ENCODE measurements around the gene CYB5D1. TPM values are rescaled to one million over a fixed set of nuclear protein-coding genes. Genes with fewer than 3 reads are reported as not detected.

Gene CYB5D1
- total RNA-seq, 4 donors from 2014 or later = 3.8 to 9.3 (median 7.5) TPM

DNA sequence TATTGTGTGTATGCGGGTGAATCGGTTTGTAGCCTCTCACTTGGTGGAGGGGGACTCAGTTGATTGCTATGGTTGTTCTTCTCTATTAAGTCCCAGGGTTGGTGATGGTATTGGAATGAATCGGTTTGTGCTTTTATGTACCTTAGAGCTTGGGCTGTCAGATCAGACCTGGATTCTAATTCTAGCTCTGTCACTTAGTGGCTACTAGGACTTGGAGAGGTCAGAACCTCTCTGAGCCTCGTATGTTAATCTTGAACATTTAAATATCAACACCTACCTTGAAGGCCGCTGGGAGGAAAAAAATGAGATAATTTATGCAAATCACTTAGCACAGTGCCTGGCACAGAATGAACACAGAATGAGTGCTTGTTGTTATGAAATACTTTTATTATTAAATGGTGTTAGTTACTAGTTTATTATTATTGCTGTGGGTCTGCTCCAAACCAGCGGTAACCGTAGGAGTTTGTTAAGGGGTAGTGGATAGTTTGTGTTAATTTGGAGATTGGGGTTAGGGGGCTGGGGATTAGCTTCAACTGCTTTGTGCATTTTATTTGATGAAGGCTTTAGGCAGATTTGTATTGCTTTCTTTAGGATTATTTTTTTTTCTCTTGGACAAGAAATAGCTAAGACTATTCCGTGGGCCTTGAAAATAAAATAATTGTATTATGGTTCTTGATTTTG is 20.3 kb upstream of the CYB5D1 start:
- 8 to 9% methylated on average over 8 of the region's 8 CpGs for WGBS, 2 donors
- peaks cover 42 to 88% (median 55%) of the 10 kb centered on the region in 3 donors for H3K4me1 ChIP-seq
- intact Hi-C loops (cut with DNase I) = no loop called here
- H3K36me3 ChIP-seq = peaks cover 0 to 8% (median 0%) of the 10 kb centered on the region in 3 donors
- TF ChIP-seq, protein P1, sequence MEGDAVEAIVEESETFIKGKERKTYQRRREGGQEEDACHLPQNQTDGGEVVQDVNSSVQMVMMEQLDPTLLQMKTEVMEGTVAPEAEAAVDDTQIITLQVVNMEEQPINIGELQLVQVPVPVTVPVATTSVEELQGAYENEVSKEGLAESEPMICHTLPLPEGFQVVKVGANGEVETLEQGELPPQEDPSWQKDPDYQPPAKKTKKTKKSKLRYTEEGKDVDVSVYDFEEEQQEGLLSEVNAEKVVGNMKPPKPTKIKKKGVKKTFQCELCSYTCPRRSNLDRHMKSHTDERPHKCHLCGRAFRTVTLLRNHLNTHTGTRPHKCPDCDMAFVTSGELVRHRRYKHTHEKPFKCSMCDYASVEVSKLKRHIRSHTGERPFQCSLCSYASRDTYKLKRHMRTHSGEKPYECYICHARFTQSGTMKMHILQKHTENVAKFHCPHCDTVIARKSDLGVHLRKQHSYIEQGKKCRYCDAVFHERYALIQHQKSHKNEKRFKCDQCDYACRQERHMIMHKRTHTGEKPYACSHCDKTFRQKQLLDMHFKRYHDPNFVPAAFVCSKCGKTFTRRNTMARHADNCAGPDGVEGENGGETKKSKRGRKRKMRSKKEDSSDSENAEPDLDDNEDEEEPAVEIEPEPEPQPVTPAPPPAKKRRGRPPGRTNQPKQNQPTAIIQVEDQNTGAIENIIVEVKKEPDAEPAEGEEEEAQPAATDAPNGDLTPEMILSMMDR (IDR thresholded peaks at IDR 0.05) = no peak
- no peak for TF ChIP-seq POLR2A (IDR thresholded peaks at IDR 0.05)
- H3K9me3 ChIP-seq = no peaks in the 10 kb centered on the region
- H3K4me3 ChIP-seq = peak overlapping the region in 3 of 4 donors; percentile 67 to 82 (median 72)
- no peak for DNase-seq
- peak overlapping the region; percentile 97 to 99 (median 98) for H3K27ac ChIP-seq
- H3K27me3 ChIP-seq = no peaks in the 10 kb centered on the region

DNA sequence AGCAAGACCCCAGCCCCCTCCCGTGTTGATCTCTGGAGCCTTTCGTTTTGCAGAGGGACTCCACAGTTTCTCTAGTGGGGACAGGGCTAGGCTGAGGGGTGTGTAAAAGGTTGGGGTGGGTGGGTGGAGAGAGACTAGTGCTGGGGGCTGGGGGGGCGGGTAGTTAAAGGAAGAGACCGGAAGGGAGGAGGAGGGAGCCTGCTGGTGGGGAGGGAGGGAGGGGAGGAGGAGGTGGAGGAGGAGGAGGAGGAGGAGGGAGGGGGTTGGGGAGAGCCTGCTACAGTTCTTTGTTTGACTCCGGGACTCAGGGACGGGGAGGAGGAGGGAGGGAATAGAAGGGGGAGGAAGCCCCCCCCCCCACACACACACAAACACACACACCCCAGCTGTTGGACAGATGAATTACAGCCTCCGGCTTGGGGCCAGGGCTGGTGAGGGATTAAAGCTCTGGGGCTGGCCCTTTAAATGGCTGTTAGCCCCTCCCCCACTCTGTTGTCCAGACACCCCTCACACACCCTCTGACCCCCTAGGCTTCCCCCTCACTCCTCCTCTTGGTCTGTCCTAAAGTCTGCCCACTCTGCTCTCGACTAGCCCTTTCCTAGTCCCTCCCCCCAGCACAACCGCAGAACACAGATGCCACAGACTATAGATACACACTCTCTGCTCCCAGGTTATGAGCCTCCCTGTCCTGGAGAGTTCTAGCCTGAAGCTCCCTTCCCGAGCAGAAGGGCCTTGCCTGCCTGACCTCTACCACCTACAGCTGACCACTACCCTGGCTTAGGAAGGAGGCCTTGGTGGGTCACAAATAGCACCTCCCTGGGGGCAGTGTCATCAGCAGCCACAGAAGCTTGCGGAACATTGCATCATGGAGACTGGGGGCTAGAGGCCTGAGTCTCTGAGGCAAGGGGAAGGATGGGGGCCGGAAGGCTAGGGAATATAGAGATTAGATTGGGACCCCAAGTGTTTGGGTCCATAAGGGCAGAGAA is 19.4 kb upstream of the CYB5D1 start:
- peak overlapping the region in 3 of 4 donors; percentile 4 to 82 (median 67) for H3K4me3 ChIP-seq
- peaks cover 0 to 8% (median 0%) of the 10 kb centered on the region in 3 donors for H3K36me3 ChIP-seq
- H3K27me3 ChIP-seq = no peaks in the 10 kb centered on the region
- H3K9me3 ChIP-seq = no peaks in the 10 kb centered on the region
- 25 to 59% methylated on average over 4 to 6 of the region's 12 CpGs for WGBS, 2 donors
- TF ChIP-seq, protein P1 (IDR thresholded peaks at IDR 0.05) = no peak
- no peak for DNase-seq
- H3K4me1 ChIP-seq = peaks cover 37 to 90% (median 53%) of the 10 kb centered on the region in 3 donors
- H3K27ac ChIP-seq = peak overlapping the region; percentile 97 to 99 (median 98)
- intact Hi-C loops (cut with DNase I) = no loop called here

DNA sequence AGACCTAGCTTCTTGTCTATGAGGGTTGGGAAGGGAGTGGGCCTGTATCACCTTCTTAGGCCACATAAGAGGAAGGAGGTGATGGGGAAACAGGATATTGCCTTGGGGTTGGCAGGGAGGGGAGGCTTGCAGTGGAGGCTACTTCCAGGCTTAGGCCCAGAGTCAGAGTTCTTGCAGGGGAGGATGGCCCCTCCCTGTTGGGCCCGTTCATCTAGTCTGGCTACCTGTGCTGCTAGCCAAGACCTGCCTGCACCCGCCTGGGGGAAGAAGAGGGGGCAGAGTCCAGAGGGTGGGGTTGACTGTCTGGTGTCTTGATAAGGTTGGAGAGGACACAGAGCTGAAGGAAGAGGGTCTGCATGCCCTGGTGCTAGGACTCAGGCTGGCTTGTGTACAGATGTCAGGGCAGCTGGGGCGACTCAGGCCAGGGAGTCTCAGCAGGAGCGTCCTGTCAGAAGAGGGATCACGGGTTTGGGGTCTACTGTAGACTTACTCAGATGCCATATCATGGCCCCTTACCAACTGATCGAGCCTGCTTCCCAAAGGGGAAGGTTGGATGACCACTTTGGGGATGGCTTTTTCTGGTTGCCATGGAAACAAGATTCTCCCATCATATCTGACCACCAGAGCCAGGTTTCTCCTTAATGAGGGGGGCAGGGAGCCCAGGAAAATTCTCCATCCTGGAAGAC is 18.5 kb upstream of the CYB5D1 start:
- no peak for TF ChIP-seq POLR2A (IDR thresholded peaks at IDR 0.05)
- TF ChIP-seq, protein P1 (IDR thresholded peaks at IDR 0.05) = no peak
- Histone ChIP-seq H3K27me3 (no peaks in the 10 kb centered on the region), H3K4me1 (peaks cover 34 to 92% (median 50%) of the 10 kb centered on the region in 3 donors), H3K36me3 (peaks cover 0 to 8% (median 0%) of the 10 kb centered on the region in 3 donors), H3K27ac (peak overlapping the region; percentile 97 to 99 (median 98)), H3K4me3 (peak overlapping the region in 1 of 4 donors; percentile 82), H3K9me3 (no peaks in the 10 kb centered on the region)
- WGBS, 2 donors = 46 to 76% methylated on average over 5 of the region's 6 CpGs
- DNase-seq = no peak
- intact Hi-C loops (cut with DNase I) = no loop called here

DNA sequence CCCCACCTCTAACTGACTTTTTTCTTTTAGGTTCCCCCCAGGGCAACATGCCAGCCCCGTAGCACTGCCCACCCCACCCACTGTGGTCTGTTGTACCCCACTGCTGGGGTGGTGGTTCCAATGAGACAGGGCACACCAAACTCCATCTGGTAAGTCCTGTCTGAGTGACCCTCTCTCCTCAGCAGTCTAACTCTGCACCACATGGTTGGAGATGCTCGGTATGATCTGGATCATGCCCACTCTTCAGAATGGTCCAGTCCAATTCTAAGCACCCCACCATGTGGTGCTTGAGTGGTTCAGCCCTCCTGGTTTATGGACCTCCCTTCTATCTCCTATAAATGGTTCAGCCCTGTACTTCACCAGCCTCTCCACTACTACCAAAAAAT is 17.9 kb upstream of the CYB5D1 start:
- intact Hi-C loops (cut with DNase I) = no loop called here
- no peaks in the 10 kb centered on the region for H3K9me3 ChIP-seq
- H3K36me3 ChIP-seq = peaks cover 0 to 8% (median 0%) of the 10 kb centered on the region in 3 donors
- 40 to 54% methylated on average over 1 to 2 of the region's 2 CpGs for WGBS, 2 donors
- H3K4me1 ChIP-seq = peaks cover 35 to 90% (median 51%) of the 10 kb centered on the region in 3 donors
- no peaks in the 10 kb centered on the region for H3K27me3 ChIP-seq
- peak overlapping the region in 3 of 4 donors; percentile 97 to 99 (median 99) for H3K27ac ChIP-seq
- TF ChIP-seq, protein P1 (IDR thresholded peaks at IDR 0.05) = no peak
- TF ChIP-seq POLR2A (IDR thresholded peaks at IDR 0.05) = no peak
- no peak for DNase-seq
- no peak overlapping the region for H3K4me3 ChIP-seq
